GM21423 (cell line): ENCODE measurements around the gene TUNAR.

Experiments
- ATAC-seq: cut with Tn5 transposase; IDR thresholded peaks from one replicate; pipeline ENCODE4 v1.9.1; 2021; ENCODE audit warnings: mild to moderate bottlenecking, moderate library complexity; ENCODE audit not compliant: unreplicated experiment

The TUNAR gene

DNA sequence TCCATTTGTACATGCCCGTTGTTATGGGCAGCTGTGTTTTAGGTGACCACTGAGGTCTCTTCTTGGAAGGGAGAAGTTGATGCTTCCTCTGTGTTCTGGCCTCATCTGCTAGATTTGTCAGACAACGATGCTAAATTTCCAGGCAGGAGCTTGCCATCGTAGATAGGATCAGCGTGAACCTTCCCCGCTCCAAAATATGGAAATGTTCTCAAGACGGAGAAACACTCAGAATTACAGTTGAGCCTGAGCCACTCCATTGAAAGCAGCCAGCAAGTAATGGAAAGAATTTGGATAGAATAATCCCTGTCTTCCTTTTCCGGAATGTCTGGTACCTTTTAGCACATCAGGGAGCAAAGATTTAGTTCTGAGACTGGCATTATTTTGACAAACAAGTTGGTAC is 34.8 kb downstream of the TUNAR start:
- no peak for ATAC-seq

DNA sequence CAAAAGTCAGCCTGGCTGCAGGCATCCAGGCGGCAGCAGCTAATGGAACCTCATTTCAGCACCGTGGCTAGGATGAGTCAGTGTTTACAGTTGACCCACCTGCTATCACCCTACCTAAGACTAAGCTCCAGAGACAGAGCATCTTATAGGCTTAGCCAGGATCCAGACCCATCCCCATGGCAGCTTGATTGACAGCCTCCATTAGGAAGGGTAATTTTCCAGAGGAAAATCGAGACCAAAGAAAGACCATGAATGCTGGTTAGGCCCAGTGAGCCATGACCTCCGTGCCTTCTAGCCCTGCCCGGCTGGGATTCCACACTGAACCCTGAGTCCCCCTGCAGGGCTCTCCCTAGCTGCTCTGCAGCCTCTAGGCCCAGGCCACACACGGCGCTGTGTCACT is 38.7 kb downstream of the TUNAR start:
- no peak for ATAC-seq

DNA sequence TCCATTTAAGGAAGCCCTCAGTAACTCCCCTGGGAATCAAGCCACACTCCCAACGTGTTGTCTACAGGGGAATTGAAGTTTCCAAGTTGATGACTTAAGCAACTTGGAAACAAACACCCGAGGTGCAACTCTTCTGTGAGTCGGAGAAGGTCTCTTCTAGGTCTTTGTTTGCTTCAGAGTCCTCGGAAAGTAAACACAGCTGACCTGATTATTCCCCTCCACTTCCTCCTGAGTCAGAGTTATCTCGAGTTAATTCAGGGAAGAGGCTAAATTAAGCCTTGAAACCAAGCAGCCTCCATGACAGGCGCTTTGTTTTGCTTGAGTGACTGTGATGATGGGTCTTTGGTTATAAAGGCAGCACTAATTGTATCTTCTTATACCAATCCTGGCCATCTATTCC is 41.8 kb downstream of the TUNAR start:
- ATAC-seq = no peak

DNA sequence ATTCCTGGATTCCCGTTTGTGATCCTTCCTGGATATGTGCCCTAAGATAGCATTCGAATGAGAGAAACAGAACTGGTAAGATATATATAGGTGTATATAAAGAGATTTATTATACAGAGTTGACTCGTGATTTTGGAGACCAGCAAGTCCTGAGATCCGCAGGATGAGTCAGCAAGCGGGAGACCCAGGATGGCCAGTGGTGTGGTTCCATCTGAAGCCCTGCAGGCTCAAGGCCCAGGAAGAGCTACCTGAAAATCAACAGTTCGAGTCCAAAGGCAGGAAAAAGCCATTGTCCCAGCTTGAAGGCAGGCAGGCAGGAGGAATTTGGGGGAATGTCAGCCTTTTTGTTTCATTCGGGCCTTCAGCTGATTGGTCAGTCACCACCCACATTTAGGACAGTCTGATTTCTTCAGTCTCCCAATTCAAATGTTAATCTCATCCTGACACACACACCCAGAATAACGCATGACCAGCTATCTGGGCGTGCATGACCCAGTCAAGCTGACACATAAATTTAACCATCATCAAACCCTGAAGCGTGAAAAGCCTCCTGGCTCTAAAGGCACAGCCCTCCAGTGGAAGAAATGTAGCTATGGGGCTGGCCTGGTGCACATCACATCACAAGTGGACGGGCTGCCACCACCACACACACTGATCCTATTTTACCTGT is 44.3 kb downstream of the TUNAR start:
- ATAC-seq = no peak

DNA sequence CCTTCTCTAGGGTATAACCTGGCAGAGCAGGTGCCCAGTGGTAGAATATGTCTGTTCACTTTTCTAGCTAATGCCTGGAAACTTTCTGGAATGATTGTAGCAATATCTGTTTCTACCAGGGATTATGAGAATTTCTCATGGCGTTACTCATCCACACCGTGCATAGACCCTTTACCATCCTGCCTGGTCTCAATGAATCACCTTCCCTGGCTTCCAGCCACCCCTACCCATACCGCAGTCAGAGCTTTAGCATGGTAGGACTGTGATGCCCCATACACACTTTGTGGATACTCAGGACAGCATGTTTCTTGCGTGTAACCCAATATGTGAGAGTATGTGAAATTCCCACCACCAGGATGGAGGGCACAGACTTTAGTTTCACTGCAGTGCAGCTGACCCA is 45.4 kb downstream of the TUNAR start:
- no peak for ATAC-seq

DNA sequence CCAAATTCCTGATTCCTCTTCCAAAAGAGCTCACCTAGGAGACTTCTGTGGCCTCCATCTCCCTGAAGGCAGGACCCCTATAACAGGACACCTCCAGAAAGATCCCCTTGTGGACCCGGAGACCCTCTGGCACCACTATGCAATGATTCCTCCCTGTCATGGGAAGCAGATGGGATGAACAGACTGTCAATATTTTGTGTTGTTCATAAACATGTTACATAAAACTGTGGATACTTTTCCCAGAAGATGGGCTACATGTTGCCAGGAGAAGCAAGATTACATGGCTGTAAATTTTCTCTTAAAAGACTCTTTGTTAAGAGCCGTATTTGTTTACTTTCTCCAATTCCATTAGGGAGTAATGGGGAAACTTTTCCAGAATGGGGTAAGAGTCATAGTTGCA is 52.1 kb downstream of the TUNAR start:
- no peak for ATAC-seq

DNA sequence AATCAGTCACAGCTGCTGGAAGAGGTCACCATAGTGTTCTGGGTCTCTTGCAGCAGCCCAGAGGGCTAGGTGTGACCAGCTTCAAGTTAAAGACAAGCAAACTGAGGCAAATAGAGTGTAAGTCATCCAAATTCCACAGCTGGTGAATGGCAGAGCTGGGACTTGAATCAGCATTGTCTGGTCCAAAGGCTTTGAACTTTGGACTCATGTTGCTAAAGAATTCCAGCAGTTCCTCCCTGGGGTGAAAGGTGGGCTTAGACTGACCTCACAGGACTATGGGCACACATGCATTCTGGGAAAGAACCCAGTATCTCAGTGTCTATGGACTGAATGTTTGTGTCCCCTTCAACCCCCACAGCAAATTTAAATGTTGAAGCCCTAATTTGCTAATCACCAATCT is 54.8 kb downstream of the TUNAR start:
- ATAC-seq = no peak

DNA sequence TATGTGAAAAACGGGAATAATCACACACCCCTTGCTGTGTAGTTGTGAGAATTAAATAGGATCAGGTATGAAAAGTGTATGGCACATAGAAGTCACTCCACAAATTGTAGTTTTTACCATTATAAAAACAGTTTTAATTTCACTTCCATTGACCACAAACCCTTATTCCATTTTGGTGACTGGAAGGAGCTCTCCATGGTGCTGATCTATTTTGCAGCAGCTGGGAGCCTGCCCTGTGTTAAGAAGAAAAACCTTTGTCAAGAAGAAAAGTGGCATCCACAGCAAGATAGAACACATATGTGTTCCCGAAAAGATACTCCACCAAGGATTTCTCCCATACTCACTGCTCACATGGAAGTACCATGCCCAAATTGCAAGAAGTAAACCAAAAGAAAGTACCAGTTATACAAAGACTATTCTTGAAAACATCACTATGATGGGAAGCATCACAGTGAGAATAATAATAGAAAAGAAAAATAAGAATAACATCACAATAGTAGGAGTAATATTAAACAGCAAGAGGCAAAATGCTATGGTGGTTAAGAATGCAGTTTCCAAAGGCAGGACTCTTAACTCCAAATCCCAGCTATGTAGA is 58.7 kb downstream of the TUNAR start:
- ATAC-seq = no peak

DNA sequence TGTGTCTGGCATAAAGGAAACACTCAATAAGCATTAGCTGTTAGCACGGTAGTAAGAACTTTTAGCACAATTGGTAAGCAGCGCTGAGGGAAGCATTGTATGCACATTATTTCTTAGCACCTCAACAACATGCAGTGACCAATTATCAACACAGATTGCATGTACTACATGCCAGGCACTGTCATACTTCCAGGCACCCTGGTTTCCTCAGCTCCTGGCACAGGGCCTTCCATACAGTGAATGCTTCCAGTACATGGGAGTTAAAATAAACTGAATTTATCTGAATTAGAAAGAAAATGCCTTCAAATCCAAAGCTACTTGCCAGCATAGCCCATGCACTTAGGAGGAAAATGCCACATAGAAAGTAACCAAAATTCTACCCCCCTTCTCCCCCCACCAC is 59.4 kb downstream of the TUNAR start:
- ATAC-seq = no peak

DNA sequence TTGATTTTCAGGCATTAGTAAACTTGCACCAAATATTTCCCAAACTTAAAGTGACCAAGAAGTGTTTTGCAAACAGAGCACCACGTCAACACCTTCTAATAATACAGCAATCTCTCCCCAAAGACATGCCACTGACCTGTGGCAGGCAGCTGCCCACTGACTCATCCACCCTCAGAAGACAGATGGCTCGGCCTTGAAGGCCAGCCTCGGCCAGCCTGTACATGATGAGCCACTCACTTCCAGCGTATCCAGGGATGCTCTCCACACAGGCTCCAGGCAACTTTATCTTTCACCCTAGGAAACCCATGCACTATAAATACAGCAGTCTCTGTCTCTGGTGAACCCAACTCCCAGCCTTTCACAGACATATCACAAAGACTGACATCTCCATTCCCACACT is 62.7 kb downstream of the TUNAR start:
- ATAC-seq = no peak

DNA sequence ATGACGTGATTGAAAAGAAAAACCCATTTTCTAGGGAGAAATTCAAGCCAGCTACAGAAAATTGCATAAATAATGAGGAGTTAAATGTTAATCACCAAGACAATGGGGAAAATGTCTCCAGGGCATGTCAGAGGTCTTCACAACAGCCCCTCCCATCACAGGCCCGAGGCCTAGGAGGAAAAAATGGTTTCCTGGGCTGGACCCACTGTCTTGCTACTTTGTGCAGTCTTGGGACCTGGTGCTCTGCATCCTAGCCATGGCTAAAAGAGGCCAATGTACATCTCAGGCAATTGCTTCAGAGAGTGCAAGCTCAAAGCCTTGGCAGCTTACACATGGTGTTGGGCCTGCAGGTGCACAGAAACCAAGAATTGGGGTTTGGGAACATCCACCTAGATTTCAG is 65.3 kb downstream of the TUNAR start:
- ATAC-seq = no peak

DNA sequence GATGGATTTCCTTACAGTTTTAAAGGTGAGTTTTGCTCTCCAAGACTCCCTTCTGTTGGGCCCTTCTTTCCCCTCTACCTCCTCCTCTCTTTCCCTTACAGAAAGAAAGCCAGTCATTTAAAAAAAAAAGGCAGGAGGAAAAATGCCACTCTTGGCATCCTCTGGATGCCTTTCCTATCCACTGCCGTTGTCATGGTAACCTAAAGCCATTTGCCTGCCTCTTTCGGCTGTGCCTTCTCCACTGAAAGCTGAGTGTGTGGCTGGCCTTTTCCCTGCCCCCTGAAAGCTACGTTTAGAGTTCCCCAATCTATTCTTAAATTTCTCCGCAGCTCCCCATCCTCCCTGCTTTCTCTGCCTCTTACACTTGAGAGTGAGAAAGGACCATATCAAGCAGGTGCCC is 67.1 kb downstream of the TUNAR start:
- no peak for ATAC-seq

DNA sequence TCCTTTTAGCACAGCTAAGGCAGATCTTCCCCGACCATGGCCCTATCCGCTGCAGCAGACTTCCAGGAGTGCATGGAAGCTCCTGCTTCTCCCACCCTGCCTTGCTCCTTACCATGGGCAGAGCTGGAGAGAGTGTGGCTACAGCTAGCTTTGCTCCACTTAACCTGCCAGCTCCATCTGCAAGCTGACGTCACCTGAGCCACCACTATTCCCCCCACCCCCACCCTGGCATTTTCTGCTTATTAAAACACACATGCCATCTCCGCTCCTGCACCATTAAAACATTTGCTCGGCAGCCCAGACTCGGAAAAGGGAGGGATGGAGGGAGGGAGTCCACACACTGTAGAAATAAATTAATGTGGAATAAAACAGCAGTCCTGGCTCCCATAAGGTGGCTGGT is 67.8 kb downstream of the TUNAR start:
- no peak for ATAC-seq

DNA sequence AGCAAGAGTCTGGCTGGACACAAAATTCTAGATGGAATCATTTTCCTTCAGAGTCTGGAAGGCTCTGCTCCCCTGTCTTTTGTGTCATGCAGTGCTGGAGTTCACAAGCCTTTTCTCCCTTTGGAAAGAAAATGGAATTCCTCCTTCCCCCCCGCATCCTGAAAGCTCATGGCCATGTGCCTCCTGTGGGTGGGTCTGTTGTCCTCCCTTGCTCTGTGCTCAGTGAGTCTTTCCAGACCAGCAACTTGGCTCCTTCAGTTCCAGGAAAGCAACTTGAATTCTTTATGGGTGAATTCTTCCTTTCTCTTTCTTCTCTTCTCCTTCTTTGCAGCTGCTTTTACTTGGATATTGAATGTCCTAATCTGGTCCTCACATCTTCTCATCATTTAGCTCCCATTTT is 70.2 kb downstream of the TUNAR start:
- ATAC-seq = no peak

DNA sequence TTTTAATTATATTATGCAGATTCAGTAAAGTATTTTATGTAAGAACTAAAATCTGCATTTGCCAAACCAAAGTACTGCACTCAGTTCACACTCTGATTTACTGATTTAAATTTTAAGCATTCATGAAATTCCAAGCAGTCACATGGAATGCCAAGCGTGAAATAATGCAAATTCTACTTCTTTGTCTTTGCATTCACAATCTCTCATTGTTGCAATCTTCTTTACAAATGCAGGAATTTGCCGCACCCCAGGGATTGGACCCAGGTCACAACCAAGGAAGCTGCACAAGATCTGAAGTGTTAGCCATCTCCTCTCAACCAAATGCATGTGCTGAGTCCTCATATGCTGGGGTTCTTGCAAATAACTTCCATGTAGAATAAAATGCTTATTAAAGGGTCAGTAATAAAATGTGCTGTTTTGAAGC is 71.9 kb downstream of the TUNAR start:
- no peak for ATAC-seq

DNA sequence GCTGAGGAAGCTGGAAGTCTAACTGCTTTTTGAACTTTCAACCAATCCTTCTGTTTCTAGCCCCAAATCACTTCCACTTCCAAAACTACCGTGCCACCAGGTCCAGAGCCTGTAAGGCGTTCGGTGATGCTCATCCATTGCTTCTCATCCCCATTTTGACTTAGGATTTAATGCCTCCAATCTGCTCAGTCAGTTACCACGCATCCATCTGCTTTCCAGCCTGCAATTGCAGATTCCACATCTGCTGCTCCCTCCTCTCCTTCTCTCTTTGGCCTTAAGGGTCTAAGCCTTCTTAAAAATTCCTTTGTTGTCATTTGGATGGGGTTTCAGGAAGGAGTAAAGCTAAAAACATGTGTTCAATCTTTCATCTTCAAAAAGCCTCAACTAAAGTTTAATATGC is 74.7 kb downstream of the TUNAR start:
- ATAC-seq = no peak

DNA sequence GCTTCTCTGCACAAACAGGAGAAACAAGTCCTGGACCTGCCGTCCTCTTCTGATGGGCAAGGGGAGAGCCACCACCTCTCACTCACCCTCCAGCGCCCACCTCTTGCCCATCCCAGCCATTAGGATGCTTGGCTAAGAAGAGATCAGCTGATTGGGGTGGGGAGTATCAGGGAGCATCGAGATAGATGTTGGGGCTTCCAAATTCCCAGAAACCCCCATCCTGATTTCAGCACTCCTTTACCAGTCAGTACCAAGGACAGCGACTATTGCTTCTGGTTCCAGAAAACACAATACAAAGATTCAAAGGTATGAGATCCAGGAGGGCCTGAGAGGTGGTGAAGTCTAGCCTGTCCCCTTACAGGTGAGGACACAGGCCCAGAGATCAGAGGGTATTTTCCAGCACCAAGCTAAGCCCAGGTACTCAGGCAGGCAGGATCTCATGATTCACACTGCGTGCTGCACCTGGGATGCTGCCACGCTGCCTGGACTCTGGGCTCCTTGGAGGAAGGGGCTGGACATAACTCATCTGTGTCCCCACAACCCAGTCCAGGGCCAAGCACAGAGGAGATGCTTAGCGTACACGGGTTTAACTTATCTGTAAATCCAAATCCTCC is 76.6 kb downstream of the TUNAR start:
- ATAC-seq = no peak

DNA sequence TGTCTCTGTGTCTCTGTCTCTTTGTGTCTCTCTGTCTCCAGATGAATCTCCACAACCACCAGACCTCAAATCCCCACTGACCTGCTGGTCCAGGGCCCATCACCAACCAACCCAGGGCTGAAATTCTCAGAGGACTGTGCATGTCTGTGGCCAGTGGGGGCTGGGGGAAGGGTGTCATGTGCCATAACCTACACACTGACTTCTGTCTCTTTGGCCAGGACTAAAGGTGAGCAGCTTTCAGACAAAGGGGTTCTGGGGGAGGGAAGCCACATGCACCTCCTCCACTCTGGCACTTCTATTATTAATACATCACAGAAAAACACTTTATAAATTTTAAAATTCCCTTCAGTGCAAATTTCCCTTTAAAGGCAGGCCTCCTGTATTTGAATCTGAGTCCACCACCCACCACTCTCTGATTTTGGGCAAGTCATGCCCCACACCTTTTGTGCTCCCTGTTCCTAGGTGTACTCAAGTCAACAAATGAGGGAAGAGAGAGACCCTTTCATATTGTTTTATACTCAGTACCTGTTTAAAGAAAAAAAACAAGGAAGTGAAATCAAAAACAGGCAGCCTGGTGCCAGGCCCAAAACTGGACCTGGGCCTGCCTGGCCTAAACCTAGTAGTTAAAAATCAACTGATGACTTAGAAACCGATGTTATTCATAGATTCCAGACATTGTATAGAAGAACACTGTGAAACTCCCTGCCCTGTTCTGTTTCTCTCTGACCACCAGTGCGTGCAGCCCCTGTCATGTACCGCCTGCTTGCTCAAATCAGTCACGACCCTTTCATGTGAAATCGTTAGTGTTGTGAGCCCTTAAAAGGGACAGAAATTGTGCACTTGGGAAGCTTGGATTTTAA is 80.2 kb downstream of the TUNAR start:
- ATAC-seq = no peak

DNA sequence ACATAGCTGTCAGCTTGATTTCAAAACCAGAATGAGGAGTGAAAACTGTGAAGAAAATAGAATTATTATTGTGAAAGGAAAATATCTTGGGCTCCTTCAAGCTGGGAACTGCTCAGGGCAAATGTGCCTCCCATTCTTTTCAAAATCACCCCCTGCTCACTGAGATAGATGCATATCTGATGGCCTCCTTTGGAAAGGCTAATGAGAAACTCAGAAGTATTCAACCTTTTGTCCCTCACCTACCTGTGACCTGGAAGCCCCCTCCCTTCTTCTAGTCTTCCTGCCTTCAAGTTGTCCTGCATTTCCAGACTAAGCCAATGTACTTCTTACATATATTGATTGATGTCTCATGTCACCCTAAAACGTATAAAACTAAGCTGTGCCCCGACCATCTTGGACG is 81.5 kb downstream of the TUNAR start:
- no peak for ATAC-seq

DNA sequence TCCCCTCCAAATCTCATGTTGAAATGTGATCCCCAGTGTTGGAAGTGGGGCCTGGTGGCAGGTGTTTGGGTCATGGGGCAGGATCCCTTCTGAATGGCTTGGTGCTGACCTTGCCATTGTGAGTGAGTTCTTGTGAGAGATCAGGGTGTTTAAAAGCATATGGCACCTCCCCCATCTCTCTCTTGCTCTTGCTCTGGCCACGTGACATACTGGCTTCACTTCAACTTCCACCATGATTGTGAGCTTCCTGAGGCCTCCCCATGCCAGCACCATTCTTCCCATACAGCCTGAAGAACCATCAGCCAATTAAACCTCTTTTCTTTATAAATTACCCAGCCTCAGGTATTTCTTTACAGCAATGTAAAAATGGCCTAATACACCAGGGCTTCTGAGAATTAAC is 82.7 kb downstream of the TUNAR start:
- ATAC-seq = no peak

DNA sequence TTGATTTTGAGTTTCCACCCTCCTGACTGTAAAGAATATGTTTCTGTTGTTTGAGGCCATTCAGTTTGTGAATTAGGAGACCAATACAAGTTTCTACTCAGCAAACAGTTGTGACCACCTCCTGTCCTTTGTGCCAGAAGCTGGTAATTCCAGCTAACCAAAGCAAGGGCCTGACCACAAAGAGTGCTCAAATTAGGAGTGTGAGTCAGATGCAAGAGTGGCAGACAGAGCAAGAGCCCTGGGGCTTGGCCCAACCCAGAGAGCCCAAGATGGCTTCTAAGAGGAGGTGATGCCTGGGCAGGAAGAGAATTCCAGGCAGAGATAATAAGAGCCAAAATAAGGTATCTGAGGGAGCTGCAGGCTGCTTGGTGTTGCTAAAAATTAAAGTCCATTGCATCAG is 84.8 kb downstream of the TUNAR start:
- ATAC-seq = no peak

DNA sequence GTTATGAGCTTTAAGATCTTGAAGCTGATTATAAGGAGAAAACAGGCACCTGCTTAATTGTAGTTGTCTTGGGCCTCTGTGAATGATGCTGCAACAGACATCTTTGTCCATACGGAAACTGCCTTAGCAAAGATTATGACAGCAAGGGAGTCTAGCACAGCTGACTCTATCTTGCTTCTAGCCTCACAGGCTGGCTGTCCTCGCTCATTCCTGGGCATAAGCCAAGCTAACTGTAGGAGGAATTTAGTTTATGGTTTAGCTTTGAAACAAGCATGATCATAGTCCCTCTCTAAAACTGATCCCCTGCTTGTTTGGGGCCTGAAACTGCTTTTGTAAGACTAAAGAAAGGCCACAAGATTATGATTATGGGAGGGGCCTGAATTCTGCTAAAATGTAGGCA is 88.3 kb downstream of the TUNAR start:
- ATAC-seq = no peak
